GM19397 (cell line): ENCODE data around the gene SCAP.

Experiments used
- ATAC-seq: cut with Tn5 transposase; IDR thresholded peaks from one replicate; pipeline ENCODE4 v1.9.1; 2021; ENCODE audit warnings: mild to moderate bottlenecking, moderate library complexity; ENCODE audit not compliant: unreplicated experiment

The SCAP gene

GRCh38 chr3:47432673-47433072 is 43.1 kb downstream of the SCAP start:
- no peak for ATAC-seq

DNA sequence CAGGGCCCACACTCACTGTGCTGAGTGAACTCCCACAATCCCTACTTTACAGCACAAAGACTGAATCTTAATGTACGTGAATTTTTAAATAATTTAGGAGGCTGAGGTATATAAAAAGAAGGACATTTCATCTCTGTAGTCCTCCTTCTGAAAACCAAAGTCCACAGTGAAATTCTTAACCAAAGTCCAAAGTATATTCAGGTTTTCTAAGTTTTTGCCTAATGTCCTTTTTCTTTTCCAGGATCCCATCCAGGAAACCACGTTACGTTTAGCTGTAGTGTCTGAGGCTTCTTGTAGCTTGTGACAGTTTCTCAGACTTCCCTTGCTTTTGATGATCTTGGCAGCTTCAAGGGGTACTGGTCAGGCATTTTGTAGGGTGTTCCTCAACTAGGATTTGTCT is 44.5 kb downstream of the SCAP start:
- no peak for ATAC-seq

- no peak for ATAC-seq
Observed at GRCh38 chr3:47430606-47431005, 45.1 kb downstream of the SCAP start.

DNA sequence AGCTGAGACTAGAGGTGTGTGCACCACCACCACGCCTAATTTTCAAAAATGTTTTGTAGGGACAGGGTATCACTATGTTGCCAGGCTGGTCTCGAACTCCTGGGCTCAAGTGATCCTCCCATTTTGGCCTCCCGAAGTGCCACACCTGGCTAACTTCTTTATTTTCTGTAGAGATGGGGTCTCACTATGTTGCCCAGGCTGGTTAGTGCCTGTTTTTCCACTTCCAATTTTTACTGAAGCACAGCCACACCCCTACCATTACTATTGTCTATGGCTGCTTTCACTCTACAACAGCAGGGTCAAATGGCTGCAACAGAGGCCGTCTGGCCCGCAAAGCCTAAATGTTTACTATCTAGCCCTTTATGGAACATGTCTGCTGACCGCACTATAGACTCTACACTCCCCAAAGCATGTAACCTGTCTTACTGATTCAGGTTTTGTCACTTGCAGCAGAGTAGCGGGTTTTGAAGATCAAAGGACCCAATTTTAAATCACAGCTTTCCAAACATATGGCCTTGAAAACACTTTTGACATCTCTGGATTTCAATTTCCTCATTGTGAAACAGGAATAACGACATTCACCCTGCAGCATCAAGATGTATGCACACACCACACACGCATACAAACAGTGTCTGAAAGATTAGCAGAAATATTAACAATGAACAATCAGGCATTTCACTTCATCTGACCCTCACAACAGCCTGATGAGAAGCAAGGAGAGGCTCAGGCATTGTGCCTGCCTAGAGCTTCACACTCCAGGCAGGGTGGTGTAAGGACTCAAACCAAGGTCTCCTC is 46.1 kb downstream of the SCAP start:
- no peak for ATAC-seq

DNA sequence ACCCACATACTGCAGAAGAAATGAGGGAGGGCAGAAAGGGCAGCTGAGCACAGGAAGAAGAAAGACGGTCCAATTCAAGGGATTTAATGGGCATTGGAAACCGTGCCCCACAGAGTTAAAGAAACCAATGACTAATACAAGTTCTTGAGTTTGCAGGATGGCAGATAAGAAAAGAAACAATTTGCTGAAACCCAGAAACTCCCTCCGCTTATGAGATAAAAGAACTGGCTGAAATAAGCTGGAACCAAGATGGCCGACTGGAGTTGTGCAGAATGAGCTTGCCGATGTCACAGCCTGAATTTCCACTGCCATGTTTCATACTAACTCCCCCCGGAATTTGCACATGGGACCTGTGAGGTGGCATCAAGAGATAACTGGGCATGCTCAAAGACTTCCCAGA is 47.1 kb downstream of the SCAP start:
- ATAC-seq = no peak

DNA sequence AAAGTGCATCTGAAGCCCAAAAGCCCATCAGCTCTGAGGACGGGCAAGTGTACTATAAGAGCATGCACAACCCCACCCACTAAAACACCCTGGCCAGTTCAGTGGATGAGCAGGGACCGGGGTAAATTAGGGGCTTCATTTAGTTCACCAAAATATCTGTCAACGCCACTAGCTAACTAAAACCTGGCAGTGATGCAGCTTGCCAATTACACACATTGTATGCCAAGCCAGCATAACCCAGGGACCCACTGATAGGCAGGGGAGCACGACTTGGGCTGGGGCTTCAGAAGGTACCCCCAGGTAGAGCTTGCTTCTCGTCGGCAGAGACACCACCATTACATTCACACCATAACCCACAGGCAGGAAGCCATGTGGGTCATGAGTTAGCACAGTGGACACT is 47.9 kb downstream of the SCAP start:
- no peak for ATAC-seq

GRCh38 chr3:47425959-47426358 is 49.8 kb downstream of the SCAP start:
- no peak for ATAC-seq

DNA sequence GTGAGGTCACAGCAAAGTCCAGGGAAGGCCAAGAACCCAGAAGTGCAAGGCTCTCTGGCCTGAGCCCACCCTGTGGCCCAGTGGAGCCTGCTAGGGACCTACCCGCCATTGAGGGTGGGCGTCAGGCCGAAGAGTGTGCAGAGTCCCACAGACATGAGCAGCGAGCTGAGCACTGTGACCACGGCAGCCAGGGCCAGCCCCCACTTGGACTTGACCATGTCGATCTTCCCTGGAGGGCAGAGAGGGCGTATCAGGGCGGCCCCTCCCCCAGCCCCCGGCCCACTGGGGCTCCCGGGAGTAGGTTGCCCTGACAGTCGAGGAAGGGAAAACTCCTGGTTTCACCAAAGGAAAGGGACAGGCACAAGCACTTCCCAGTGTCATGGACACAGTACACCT is 50.4 kb downstream of the SCAP start:
- ATAC-seq = no peak

- ATAC-seq = no peak
Observed at GRCh38 chr3:47424434-47425382, 51.0 kb downstream of the SCAP start.

- no peak for ATAC-seq
Observed at GRCh38 chr3:47423548-47424145, 52.1 kb downstream of the SCAP start.

- ATAC-seq = no peak
Observed at GRCh38 chr3:47422743-47423142, 53.0 kb downstream of the SCAP start.

DNA sequence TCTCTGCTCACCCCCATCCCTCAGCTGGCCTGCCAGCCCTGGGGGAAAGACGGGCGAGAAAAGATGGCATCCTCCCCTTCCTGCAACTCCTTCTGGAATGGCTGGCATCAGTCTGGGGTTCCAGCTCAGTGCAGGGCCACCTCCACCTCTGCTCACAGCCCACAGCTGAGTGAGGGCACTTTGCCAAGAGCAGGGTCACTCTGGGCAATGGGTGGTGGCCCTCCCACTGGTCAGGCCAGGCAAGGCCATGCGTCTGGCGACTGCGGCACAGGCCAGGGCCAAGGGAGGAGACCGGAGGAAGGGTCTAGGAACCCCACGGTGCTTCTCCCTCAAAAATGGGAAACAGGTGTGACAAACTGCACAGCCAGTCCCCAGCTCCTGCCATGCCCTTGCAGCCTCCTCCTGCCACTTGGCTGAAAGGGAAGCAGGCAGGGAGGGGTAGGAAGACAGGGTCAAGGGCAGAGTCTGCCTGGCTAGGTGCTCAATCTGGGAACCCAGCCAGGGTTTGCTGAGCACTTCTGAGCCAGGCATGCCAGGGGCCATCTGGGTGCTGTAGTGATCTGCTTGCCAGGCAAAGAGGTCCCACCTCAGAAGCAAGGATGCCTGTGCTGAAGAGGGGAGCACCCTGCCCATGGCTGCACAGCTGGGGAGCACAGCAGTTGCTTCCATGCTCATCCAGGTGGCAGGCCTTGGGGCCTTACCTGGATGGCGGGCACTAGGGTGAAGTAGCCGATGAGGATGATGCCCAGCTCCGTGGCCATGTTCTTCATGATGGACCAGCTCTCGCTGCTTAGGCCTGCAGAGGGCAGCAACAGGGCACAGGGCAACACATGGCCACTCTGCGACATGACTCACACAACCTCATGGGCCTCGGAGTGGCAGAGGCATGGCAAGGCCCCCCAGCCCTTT is 53.7 kb downstream of the SCAP start:
- no peak for ATAC-seq

DNA sequence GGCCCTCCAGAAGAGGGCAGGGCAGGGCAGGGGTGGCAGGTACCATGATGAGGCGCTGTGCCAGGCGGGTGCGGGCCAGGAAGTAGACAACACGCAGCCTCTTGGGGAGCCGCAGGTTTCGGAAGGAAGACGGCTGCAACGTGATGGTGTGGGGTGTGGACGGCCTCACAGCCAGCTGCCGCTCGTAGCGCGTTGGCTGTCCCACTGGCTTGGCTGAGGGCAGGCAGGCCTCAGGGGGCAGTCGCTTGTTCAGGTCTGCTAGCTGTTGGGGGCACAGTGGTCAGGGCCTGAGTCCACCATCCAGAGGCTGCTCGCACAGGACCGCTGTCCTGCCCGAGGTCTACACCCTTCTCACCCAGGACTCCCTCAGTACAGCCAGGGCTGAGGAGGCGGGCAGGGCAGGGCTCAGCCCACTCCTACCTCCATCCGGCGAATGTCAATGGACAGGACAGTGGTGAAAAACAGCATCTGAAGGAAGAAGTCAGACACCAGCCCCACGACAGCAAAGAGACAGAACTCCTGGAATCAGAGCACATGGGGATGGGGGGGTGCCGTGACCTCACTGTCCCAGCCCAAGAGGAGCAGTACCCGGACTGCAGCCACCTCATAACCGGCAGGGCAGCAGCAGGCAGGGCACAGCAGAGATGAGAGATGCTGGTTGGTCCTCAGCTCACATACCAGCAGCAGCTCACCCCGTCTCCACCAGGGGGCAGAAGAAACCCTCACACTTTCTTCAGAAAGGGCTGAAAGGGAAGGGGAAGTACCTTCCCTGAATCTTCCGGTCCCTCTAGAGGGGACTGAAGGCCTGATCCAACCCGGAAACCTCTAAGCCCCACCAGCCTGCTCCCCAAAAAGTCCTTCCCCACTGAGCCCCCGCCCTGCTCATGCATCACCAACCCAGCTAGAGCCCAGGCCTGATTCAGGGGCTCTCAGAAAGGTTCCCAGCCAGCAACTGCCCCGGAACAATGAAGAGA is 54.9 kb downstream of the SCAP start:
- no peak for ATAC-seq

- no peak for ATAC-seq
Observed at GRCh38 chr3:47420044-47420430, 55.7 kb downstream of the SCAP start.

GRCh38 chr3:47419083-47420043 is 56.4 kb downstream of the SCAP start:
- ATAC-seq = no peak

DNA sequence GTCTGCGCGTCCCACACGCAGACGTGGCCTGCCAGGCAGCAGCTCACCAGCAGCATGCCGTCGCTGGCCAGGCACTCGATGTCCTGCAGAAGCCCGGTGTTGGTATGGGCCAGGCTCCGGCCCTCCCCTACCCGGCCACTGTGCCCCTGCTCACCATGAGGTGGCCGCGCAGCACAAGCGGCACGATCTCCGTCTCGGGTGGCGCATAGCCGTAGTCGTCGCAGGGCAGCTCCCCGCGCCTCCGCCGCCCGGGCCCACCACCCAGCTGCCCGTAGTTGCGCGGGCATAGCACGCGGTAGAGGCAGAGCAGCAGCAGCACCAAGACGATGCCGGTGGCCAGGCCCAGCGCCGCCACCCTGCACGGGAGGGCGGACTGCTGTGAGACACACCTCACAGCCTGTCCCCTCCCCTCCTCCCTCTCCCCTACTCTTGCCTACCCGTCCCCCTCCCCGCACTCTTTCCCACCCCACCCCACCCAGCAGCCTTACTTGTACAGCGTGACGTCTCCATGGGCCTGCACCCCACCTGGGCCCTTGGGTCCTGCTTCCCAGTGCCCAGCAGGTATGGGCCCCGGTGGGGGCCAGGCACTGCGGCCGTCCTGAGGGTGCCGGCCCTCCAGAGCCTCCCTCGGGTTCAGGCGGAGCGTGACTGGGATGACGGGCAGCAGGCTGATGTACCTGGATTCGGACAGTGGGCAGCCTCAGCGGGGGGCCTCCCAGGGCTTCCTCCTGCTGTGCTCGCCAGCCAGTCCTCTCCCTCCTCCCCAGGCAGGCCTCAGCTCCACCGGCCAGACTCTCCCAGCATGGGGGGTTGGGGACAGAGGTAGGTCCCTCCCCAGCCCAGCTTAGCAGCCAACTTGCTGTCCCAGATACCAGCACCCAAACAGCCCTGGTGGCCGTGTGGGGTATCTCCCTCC is 57.3 kb downstream of the SCAP start:
- ATAC-seq = no peak

GRCh38 chr3:47416041-47416440 is 59.7 kb downstream of the SCAP start:
- ATAC-seq = no peak
